DND-41 (cell line): ENCODE results near the gene PLCD1.
A peak's percentile ranks its signal among the peaks of the same experiment; 100 is the strongest.

Source experiments
- ATAC-seq: fragments of 200-7000 bp; cut with Tn5 transposase; 3 replicates; pipeline ENCODE4 v1.9.1; 2021; ENCODE audit warnings: low read depth; ENCODE audit not compliant: insufficient read depth
- DNase-seq: peaks from one replicate; pipeline ENCODE4 v3.0.0-alpha.2; 2020
- H2AFZ ChIP-seq: 2 replicates; pipeline ENCODE4 v1.6.0; 2012; ENCODE audit warnings: low read depth, low read length
- H3K27ac ChIP-seq: 2 replicates; pipeline ENCODE4 v1.5.1; 2012; ENCODE audit warnings: low read length, inconsistent platforms
- H3K27me3 ChIP-seq: fragments of 200-600 bp; sonication (generic); 2 replicates; pipeline ENCODE4 v1.6.0; 2012; ENCODE audit warnings: low read length, mild to moderate bottlenecking, inconsistent platforms; ENCODE audit not compliant: insufficient read depth, poor library complexity
- H3K36me3 ChIP-seq: 2 replicates; pipeline ENCODE4 v1.5.1; 2012; ENCODE audit warnings: low read length, inconsistent platforms; ENCODE audit not compliant: insufficient read depth
- H3K4me1 ChIP-seq: 2 replicates; pipeline ENCODE4 v1.5.1; 2012; ENCODE audit warnings: mild to moderate bottlenecking, low read length; ENCODE audit not compliant: insufficient read depth
- H3K4me2 ChIP-seq: 2 replicates; pipeline ENCODE4 v1.6.0; 2012; ENCODE audit warnings: mild to moderate bottlenecking, moderate library complexity, low read length, inconsistent platforms; ENCODE audit not compliant: insufficient read depth
- H3K4me3 ChIP-seq, 2 experiments: fragments of 200-600 bp in 1 of 2; shearing (Covaris generic) in 1 of 2; 2 replicates each; pipeline ENCODE4 v1.5.1; 2012 to 2016; ENCODE audit warnings: inconsistent platforms in 2 of 2, low read length in 2 of 2, mild to moderate bottlenecking in 2 of 2, low read depth in 1 of 2, moderate library complexity in 1 of 2
- H3K79me2 ChIP-seq: 2 replicates; pipeline ENCODE4 v1.6.0; 2012; ENCODE audit warnings: low read length, inconsistent platforms; ENCODE audit not compliant: insufficient read depth
- H3K9ac ChIP-seq: 2 replicates; pipeline ENCODE4 v1.6.0; 2012; ENCODE audit warnings: low read depth, mild to moderate bottlenecking, inconsistent platforms, low read length, moderate library complexity
- H3K9me3 ChIP-seq: 2 replicates; pipeline ENCODE4 v1.5.1; 2012; ENCODE audit warnings: low read length, moderate library complexity, mild to moderate bottlenecking, inconsistent platforms; ENCODE audit not compliant: insufficient read depth, severe bottlenecking
- H4K20me1 ChIP-seq: 2 replicates; pipeline ENCODE4 v1.6.0; 2012; ENCODE audit warnings: low read length; ENCODE audit not compliant: insufficient read depth
- EZH2 ChIP-seq: IDR thresholded peaks from 3 replicates; pipeline ENCODE4 v1.6.1; 2012; ENCODE audit warnings: borderline replicate concordance, low read depth, mild to moderate bottlenecking, moderate library complexity, low read length, inconsistent platforms; ENCODE audit not compliant: severe bottlenecking
- TF ChIP-seq, protein P1 (sequence below): IDR thresholded peaks from 2 replicates; pipeline ENCODE4 v1.5.1; 2012; ENCODE audit warnings: borderline replicate concordance, low read length, moderate library complexity, mild to moderate bottlenecking; ENCODE audit not compliant: poor library complexity, severe bottlenecking; ENCODE audit errors: extremely low read depth

PLCD1 gene

DNA sequence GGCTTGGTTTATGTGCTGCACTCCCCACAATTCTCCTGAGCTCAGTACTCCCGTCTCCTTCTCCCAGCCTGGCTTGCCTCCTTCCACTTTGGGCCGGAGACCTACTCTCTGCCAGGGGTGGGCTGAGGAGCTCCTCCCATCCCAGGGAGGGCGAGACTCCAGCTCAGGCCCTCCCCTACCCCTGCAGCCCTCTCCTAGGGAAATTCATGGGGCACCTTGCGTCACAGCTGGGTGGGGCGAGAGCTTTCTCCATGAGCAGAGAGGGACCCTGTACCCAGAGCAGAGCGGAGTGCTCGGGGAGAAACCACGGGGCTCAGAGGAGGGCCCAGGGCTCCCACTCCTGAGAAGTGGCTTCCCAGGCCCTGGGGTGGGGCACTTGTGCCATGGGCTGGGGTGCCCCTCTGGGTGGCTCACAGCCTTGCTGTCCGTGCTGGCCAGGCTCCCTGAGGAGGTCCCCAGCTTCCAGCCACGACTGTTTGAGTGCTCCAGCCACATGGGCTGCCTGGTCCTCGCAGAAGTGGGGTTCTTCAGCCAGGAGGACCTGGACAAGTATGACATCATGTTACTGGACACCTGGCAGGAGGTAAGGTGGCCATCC is 25.5 kb downstream of the PLCD1 start:
- Histone ChIP-seq H3K4me2 (no peak overlapping the region), H3K27me3 (no peaks in the 10 kb centered on the region), H3K36me3 (peaks cover 92% of the 10 kb centered on the region), H4K20me1 (peaks cover 17% of the 10 kb centered on the region), H3K9ac (no peak overlapping the region), H3K79me2 (no peaks in the 10 kb centered on the region), H3K4me3 (no peak overlapping the region), H2AFZ (no peak overlapping the region), H3K4me1 (no peaks in the 10 kb centered on the region), H3K27ac (no peak overlapping the region), H3K9me3 (no peaks in the 10 kb centered on the region)
- ATAC-seq (no peak), DNase-seq (no peak)
- TF ChIP-seq, protein P1, sequence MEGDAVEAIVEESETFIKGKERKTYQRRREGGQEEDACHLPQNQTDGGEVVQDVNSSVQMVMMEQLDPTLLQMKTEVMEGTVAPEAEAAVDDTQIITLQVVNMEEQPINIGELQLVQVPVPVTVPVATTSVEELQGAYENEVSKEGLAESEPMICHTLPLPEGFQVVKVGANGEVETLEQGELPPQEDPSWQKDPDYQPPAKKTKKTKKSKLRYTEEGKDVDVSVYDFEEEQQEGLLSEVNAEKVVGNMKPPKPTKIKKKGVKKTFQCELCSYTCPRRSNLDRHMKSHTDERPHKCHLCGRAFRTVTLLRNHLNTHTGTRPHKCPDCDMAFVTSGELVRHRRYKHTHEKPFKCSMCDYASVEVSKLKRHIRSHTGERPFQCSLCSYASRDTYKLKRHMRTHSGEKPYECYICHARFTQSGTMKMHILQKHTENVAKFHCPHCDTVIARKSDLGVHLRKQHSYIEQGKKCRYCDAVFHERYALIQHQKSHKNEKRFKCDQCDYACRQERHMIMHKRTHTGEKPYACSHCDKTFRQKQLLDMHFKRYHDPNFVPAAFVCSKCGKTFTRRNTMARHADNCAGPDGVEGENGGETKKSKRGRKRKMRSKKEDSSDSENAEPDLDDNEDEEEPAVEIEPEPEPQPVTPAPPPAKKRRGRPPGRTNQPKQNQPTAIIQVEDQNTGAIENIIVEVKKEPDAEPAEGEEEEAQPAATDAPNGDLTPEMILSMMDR = no peak

DNA sequence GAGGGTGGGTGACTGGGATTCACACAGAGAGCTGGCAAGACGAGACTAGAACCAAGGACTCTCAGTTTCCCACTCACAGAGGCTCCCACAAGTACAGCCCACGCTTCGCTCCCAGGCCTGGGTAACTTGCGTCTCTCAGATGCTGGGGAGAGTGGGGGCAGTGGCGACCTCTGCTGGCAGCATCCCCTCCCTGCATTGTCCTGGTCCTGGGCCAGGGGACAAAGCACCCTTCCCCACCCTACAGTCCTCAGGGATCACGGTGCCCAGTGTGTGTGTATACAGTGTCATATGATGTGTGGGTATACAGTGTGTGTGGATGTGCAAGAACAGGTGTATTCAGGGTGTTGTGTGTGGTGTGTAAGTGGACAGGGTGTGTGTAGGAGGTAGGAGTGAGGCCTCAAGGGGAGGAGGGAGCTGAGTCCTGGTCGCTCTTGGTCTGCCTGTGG is 26.0 kb downstream of the PLCD1 start:
- TF ChIP-seq, protein P1 = peak; percentile 92
- TF ChIP-seq EZH2 = no peak
- H3K79me2 ChIP-seq = no peaks in the 10 kb centered on the region
- no peaks in the 10 kb centered on the region for H3K4me1 ChIP-seq
- no peak overlapping the region for H3K4me3 ChIP-seq
- no peak overlapping the region for H3K9ac ChIP-seq
- H2AFZ ChIP-seq = no peak overlapping the region
- peaks cover 17% of the 10 kb centered on the region for H4K20me1 ChIP-seq
- no peak overlapping the region for H3K4me2 ChIP-seq
- DNase-seq = peak; percentile 63
- no peaks in the 10 kb centered on the region for H3K9me3 ChIP-seq
- peaks cover 95% of the 10 kb centered on the region for H3K36me3 ChIP-seq
- ATAC-seq = peak; percentile 76
- no peaks in the 10 kb centered on the region for H3K27me3 ChIP-seq
- H3K27ac ChIP-seq = no peak overlapping the region

DNA sequence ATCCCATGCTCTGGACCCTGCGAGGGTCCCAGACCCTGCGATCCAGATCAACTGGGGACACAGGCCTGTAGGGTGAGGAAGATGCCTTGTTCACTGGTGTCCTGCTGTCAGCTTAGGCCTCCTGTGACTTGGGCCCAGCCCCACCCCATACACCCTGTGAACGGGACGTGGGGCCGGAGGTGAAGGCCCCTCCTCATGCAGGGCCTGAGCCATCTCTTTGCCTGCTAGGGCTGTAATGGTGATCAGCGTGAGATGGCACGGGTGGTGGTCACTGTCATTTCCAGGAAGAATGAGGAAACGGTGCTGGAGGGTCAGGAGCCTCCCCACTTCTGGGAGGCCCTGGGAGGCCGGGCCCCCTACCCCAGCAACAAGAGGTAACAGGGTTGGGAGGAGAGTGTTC is 26.5 kb downstream of the PLCD1 start:
- no peaks in the 10 kb centered on the region for H3K79me2 ChIP-seq
- H3K9ac ChIP-seq = no peak overlapping the region
- H3K36me3 ChIP-seq = peaks cover 95% of the 10 kb centered on the region
- H3K4me1 ChIP-seq = no peaks in the 10 kb centered on the region
- H3K27ac ChIP-seq = no peak overlapping the region
- no peaks in the 10 kb centered on the region for H3K9me3 ChIP-seq
- H3K4me3 ChIP-seq = no peak overlapping the region
- H4K20me1 ChIP-seq = peaks cover 17% of the 10 kb centered on the region
- no peaks in the 10 kb centered on the region for H3K27me3 ChIP-seq
- TF ChIP-seq, protein P1 = no peak
- no peak for TF ChIP-seq EZH2
- peak; percentile 2; the same call in 1 of the 3 replicates for ATAC-seq
- no peak for DNase-seq
- no peak overlapping the region for H3K4me2 ChIP-seq
- no peak overlapping the region for H2AFZ ChIP-seq
